ENCODE measurements around the gene SLC35G4.

DNA sequence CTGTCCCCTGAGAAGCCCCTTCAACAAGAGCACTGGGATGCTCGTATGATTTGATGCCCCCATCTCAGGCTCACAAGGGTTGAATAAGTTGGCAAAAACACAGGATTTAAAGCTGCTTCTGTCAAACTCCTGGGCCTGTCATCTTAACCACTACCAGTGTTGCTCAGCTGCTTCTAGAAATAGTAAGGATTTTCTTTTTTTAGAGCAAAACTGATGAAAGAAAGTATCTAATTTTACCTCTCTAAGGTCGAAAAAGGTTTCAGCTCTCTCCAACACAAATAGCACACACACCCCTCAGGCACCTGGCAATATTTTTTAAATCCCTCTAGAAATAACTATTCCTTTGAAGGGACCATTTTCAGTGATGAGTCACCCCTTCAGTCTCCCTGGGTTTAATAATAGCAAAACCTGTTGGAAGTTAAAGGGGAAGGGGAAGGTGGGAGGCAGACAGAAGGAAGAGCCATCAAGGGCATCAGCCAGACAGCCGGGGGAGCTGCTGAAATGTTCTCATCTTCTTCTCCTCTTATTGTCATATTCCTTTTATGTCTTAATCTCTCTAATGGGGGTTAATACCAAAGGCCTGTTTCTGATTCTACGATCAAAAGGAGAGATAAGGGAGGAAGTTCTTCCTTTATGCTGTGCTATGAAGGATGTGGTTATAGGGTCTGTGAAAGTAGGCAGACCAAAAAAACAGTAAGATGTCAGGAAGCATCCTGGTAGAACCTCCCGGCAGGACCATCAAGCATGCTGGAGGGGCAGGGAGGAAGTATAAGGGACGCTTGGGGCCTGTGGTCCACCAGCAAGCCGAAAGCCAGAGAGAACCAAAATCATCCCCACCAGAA lies 31.9 kb upstream of the SLC35G4 start:
- TF ChIP-seq, protein P1, sequence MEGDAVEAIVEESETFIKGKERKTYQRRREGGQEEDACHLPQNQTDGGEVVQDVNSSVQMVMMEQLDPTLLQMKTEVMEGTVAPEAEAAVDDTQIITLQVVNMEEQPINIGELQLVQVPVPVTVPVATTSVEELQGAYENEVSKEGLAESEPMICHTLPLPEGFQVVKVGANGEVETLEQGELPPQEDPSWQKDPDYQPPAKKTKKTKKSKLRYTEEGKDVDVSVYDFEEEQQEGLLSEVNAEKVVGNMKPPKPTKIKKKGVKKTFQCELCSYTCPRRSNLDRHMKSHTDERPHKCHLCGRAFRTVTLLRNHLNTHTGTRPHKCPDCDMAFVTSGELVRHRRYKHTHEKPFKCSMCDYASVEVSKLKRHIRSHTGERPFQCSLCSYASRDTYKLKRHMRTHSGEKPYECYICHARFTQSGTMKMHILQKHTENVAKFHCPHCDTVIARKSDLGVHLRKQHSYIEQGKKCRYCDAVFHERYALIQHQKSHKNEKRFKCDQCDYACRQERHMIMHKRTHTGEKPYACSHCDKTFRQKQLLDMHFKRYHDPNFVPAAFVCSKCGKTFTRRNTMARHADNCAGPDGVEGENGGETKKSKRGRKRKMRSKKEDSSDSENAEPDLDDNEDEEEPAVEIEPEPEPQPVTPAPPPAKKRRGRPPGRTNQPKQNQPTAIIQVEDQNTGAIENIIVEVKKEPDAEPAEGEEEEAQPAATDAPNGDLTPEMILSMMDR (IDR thresholded peaks at IDR 0.05), result no peak
- TF ChIP-seq POLR2AphosphoS5 (IDR thresholded peaks at IDR 0.05) (no peak), EP300 (IDR thresholded peaks at IDR 0.05) (no peak), POLR2A (IDR thresholded peaks at IDR 0.05) (no peak)
